ENCODE results near the gene COL5A1.

The COL5A1 gene

DNA sequence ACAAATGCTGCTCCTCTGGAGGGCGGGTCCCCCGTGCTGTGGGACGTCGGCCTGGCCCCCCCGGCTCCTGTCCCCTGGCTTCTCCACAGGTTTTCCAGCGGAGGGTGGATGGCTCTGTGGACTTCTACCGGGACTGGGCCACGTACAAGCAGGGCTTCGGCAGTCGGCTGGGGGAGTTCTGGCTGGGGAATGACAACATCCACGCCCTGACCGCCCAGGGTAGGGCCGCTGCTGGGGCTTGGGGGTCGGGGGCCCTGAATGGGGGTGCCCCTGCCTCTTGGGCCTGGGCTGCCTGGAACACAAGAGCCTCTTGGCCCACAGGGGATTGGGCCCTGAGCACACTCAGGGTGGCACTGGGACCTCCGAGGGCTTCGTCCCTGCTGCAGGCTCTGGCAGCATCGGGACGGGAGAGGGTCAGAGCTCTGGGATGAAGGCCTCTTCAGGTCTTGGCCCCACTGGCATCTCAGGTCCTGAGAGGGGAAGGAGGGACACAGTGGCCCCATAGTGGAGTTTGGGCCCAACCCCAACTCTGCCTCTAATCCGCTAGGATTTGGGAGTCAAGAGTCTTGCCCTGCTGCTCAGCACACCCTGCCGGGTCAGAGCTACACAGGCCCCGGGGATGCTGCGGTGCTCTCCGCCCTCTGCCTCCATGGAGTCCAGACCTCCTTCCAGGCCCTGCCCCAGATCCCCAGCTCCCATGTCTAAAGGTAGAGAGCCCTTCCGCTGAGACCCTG, 244.2 kb downstream of the COL5A1 start:
- no peak for DNase-seq (ENCODE audit: low read depth)
- TF ChIP-seq, protein P1, sequence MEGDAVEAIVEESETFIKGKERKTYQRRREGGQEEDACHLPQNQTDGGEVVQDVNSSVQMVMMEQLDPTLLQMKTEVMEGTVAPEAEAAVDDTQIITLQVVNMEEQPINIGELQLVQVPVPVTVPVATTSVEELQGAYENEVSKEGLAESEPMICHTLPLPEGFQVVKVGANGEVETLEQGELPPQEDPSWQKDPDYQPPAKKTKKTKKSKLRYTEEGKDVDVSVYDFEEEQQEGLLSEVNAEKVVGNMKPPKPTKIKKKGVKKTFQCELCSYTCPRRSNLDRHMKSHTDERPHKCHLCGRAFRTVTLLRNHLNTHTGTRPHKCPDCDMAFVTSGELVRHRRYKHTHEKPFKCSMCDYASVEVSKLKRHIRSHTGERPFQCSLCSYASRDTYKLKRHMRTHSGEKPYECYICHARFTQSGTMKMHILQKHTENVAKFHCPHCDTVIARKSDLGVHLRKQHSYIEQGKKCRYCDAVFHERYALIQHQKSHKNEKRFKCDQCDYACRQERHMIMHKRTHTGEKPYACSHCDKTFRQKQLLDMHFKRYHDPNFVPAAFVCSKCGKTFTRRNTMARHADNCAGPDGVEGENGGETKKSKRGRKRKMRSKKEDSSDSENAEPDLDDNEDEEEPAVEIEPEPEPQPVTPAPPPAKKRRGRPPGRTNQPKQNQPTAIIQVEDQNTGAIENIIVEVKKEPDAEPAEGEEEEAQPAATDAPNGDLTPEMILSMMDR (conservative IDR thresholded peaks at IDR 0.05; ENCODE audit: low read depth, low read length), result no peak
- no peak overlapping the region for H3K4me3 ChIP-seq (ENCODE audit: low read length)

DNA sequence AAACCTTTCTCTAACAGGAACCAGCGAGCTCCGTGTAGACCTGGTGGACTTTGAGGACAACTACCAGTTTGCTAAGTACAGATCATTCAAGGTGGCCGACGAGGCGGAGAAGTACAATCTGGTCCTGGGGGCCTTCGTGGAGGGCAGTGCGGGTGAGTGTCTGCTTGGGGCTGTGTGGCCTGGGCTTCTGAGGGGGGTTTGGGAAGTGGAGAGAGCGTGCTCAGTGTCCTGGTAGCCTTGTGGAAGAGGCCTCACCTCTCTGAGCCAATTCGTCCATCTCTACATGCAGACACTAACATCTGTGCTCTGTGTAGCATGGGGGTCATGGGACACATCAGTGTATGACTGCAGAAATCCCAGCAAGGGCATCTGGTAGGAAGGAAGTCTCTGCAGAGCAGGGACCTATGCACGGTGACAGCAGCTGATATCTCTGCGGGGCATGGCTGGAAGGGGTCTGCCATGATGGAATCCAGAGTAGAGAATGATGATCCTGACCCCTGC, 244.9 kb downstream of the COL5A1 start:
- TF ChIP-seq, protein P1 (conservative IDR thresholded peaks at IDR 0.05; ENCODE audit: low read depth, low read length), result no peak
- no peak overlapping the region for H3K4me3 ChIP-seq (ENCODE audit: low read length)
- DNase-seq (ENCODE audit: low read depth), result no peak

DNA sequence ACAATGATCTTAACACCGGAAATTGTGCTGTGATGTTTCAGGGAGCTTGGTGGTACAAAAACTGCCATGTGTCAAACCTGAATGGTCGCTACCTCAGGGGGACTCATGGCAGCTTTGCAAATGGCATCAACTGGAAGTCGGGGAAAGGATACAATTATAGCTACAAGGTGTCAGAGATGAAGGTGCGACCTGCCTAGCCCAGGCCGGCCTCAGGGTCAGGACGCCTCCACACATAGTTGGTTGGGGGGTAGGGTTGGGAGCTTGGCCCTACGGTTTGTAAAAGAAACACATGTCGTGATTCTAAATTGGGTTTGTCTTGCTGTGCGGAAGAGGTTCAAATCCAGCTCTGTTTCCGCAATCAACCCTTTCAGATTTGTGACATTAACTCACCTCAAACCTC, 245.6 kb downstream of the COL5A1 start:
- DNase-seq (ENCODE audit: low read depth), result no peak
- no peak overlapping the region for H3K4me3 ChIP-seq (ENCODE audit: low read length)
- TF ChIP-seq, protein P1 (conservative IDR thresholded peaks at IDR 0.05; ENCODE audit: low read depth, low read length), result no peak

DNA sequence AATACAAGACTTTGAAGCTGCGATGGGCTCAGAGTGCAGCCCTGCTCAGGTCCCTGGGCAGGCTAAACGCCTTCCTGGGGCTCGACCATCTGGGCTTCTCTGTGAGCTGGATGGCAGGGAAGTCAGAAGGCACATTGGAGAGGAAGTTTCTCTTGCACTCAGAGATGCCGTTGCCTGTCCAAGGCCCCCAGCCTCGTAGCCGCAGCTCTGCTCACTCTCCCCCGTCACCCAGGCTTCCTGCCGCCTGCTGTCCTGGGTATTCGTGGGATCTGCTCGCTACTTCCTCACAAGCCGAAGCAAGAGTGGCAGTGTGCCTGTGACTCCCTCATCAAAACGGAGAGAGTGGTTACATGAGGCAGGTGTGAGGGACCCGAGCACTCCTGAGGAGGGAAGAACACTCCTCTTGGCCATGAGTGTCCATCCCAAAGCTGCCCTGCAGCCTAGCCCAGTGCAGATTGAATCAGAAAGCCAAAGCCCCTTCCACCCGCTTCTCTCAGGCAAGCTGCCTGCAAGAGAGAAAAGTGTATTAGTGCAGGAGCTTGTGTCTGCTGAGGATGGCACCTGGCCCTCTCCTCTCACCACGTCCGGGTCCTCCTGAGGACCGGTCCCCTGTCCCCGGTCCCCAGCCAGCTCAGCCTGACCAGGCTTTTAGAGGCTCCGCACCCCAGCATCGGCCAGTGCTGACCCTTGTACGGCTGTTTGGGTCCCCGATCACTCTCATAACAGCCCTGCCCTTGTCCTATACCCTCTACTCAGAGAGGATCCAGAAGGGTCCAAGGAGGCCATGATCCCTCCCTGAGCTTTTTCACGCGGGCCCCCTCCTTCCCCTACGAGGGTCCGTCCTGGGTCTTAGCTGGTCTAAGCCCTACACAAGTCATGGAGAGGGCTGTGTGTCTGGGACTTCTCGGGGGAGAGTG, 246.3 kb downstream of the COL5A1 start:
- H3K4me3 ChIP-seq (ENCODE audit: low read length), result no peak overlapping the region
- no peak for DNase-seq (ENCODE audit: low read depth)
- TF ChIP-seq, protein P1 (conservative IDR thresholded peaks at IDR 0.05; ENCODE audit: low read depth, low read length), result no peak

DNA sequence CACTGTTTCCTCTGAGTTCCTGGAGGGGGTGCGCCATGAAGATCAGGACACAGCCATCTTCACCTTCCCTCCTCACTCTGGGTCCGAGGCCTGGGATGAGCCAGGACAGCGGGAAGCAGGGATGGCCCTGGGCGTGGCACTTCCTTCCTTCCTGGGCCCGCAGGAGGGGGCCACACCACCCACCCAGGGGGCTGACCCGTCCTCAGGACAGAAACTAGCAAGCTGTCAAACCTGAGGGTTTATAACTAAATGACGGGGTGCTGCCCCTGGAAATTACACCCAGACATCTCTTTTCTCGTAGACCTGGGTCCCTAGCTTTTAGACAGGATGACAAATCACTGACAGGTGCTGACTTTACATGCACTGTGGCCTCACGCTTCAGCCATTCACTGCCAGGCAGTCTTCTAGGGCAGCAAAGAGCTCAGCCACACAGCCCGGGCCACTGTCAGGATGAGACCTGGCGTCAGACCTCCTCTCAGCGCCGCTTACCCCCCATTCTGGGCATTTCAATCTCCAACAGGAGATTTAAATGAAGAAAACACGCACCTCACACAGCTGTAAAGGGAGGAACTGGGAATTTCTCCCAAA, 247.1 kb downstream of the COL5A1 start:
- TF ChIP-seq, protein P1 (conservative IDR thresholded peaks at IDR 0.05; ENCODE audit: low read depth, low read length), result no peak
- H3K4me3 ChIP-seq (ENCODE audit: low read length), result no peak overlapping the region
- DNase-seq (ENCODE audit: low read depth), result no peak

DNA sequence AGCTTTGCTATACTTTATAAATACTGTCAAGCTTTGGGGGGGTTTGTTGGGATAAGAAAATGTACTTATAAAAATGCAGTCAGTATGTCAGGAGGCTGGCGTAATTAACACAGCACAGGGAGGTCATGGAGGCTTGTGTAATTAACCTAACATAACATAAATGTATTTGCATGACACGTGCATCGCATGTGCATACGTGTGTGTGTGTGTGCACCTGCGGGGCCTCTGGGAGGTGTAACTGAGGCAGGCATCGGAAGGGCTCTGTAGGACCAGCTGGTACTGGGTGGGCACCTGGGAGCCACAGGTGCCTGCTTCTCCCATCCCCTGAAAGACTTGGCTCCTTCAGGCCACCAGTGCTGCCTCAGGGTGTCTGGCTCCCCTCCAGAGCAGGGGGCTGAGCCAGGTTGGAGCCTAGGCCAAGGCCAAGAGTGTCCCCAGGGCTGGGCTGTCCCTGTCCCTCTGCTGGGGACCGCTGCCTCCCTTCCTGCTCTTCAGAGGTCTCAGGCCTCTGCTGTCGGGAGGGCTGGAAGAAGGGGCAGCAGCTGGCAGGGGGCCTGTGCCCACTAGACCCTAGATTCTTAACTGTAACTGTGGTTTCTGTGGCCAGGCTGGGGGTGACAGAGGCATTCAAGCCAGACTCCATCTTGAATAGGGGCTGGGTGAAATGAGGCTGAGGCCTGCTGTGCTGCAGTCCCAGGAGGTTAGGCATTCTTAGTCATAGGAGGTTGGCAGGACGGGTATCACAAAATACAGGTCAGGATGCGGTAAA, 248.0 kb downstream of the COL5A1 start:
- TF ChIP-seq, protein P1 (conservative IDR thresholded peaks at IDR 0.05; ENCODE audit: low read depth, low read length), result no peak
- H3K4me3 ChIP-seq (ENCODE audit: low read length), result no peak overlapping the region
- no peak for DNase-seq (ENCODE audit: low read depth)
